CD4-positive, alpha-beta T cell treated with Interleukin-17A for 1 hour (primary cell): ENCODE results near the gene IFT80.
"Not testable (repeated sequence)": the region's sequence is repeated elsewhere in the genome, so short reads cannot be mapped to it uniquely, and the experiment has no call there.

Experiments
- DNase-seq: peaks from one replicate; pipeline ENCODE4 v3.0.0-alpha.2; 2020

Gene IFT80

DNA sequence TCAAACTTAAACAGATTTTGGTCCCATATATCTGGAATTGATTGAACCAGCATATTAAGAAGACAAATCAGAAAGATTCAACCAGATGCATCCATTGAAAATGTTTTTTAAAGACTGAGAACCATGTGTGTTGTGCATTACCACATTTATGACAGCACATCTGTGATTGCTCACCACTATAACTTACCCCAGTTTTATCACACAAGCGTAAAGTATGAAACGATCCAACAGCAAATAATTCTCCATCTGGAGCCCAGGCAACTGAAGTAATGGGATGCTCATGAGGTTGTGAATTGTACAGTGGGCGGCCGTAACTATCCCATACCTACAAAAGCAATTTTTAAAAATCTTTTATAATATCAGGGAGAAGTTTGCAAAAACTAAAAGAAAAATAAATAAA lies 43.2 kb downstream of the IFT80 start:
- no peak for DNase-seq

DNA sequence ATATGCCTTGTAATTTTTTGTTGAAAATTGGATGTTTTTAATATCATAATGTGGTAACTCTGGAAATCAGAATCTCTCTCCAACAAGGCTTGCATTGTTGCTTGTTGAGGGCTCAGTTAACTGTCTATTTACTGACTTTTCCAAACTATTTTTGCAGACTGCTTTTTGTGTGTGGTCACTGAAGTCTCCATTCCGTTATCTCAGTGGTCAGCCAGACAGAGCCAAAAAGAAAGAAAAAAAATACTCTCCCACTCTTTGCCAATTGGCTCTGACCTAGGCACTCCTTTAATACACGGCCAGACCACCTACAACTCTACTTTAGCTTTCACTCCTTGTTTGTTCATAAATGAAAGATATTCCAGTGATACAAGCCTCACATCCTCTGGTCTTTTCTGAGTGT lies 52.5 kb downstream of the IFT80 start:
- no peak for DNase-seq

DNA sequence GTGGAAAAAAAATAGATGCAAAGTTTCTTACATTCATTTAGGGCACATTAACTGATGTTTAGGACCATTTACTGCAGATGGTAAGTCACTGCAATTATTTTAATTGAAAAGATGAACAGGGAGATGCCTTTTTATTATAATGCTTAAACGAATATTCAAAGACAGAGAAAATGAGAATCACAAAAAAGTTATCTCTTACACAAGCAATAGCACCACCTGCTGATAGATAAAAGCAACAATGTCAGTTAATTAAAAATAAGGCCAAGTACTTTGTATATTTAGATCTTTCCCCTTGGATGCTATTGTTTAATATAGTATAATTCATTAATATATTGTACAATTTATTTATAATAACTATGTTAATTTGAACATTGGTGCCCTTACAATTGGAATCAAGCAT lies 55.9 kb downstream of the IFT80 start:
- peak; percentile 22 for DNase-seq

DNA sequence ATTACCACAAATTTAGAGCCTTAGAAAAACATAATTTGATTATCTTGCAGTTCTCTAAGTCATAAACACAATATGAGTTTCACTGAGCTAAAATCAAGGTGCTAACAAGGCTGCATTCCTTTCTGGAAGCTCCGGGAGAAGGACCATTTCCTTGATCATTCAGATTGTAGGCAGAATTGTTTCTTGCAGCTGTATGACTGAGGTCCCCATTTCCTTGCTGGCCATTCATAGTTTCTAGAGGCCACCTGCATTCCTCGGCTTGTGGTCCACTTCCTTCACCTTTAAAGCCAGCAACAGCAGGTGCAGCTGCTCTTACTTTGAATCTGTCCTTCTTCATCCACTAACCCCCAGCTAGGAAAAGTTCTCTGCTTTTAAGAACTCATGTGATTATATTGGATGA lies 58.7 kb downstream of the IFT80 start:
- no peak for DNase-seq

GRCh38 chr3:160331127-160331937 lies 67.7 kb downstream of the IFT80 start:
- no peak for DNase-seq

DNA sequence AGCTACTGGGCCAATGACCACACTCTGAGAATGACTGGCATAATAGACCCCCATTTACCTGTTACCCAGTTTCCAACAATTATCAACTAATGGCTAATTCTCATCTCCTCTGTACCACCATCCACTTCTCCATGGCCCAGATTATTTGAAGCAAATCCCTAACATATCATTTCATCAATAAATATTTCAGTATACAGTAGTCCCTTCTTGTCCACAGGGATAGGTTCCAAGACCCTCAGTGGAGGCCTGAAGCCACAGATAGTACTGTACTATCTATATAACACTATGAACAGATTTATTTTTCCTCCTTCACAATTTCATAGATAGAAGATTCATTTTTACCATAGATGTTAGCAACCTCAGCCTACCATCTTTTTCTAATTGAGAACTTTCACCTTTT lies 68.3 kb downstream of the IFT80 start:
- no peak for DNase-seq

- DNase-seq = no peak
Observed at GRCh38 chr3:160330109-160330508, 68.9 kb downstream of the IFT80 start.

DNA sequence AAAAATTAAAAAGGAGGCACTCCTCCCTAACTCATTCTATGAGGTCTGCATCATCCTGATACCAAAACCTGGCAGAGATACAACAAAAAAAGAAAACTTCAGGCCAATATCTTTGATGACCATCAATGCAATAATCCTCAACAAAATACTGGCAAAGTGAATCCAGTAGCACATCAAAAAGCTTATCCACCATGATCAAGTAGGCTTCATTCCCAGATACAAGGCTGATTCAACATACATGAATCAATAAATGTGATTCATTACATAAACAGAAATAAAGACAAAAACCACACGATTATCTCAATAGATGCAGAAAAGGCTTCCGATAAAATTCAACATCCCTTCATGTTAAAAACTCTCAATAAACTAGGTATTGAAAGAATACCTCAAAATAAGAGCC lies 72.7 kb downstream of the IFT80 start:
- not testable (repeated sequence) for DNase-seq

GRCh38 chr3:160321821-160322220 lies 77.2 kb downstream of the IFT80 start:
- DNase-seq = not testable (repeated sequence)

DNA sequence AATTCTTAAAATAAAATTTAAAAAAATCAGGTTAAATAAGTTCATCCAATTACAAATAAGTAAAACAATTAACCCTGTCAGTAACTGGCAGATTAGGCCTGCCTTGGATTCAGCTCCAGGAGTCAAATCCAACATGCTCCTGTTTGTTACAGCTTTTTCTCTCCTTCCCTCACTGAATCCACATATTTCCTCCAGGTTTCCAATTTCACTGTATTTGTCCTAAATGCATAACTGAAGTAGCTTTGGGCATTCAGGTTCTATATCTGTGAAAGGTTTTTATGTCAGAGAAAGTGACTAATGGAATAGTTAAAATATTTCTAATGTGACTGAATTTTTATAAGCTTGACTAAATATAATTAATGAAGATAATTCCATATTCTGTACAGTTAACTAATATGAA lies 79.7 kb downstream of the IFT80 start:
- DNase-seq = no peak

DNA sequence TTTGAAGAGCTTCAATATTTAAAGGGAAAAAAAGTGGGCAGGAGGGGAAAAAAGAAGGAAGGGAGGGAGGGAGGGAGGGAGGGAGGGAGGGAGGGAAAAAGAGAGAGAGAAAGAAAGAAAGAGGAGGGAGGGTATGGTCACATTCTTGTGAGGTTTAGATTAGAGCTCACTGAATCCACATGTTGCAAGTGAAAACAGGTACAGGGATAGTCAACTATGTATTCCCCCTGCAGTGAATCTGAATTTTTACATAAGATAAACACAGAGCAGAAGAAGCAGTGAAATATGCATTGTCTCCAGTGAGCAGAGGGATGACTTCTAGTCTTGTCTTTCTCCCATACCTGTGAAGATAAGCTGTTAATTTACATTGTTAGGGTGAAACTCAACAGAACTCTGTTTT lies 84.0 kb downstream of the IFT80 start:
- DNase-seq = no peak

DNA sequence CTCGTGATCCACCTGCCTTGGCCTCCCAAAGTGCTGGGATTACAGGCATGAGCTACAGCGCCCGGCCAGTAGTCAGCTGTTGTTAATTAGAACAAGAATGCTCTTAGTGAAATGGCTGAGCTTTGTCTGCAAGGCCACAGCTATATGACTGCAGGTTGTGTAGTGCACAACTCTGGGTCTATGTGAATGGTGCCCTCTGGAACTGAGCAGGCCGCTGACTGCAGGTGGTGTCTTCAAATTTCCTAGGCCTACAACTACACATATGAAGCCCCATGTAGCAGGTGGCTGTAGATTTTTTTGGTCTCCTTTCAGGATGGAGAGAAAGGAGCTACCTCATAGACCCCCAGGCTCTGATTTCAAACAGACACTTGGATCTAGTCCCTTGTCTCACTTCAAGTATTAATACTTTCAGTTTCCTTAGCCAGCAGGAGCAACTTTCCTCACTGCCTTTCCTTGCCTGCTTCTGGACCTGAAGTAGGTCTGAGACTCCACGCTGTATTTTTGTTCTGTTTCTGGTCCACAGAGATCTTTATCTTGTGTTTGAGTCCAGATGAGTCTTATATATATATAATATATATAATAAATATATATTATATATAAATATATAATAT lies 86.9 kb downstream of the IFT80 start:
- DNase-seq = no peak

DNA sequence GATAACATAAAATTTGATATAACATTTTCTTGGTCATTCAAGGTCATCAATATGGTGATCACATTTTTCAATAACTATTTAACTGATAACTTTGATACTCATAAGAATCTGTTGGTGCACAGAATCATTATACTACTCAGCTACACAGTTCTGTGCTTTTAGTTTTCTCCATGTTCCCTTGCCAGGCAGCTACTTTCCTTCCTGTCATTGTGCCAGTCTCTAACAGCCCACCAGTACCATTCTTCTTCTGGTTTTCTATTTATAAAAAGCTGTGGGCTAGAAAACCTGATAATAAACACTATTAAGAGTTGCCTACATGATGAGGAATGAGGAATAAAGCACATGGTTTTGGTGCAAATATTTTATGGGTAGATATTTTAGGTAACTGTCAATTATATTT lies 96.2 kb downstream of the IFT80 start:
- DNase-seq = no peak

- no peak for DNase-seq
Observed at GRCh38 chr3:160296591-160296990, 102.4 kb downstream of the IFT80 start.

GRCh38 chr3:160291909-160292299 lies 107.1 kb downstream of the IFT80 start:
- no peak for DNase-seq

- no peak for DNase-seq
Observed at GRCh38 chr3:160291290-160291908, 107.6 kb downstream of the IFT80 start.

DNA sequence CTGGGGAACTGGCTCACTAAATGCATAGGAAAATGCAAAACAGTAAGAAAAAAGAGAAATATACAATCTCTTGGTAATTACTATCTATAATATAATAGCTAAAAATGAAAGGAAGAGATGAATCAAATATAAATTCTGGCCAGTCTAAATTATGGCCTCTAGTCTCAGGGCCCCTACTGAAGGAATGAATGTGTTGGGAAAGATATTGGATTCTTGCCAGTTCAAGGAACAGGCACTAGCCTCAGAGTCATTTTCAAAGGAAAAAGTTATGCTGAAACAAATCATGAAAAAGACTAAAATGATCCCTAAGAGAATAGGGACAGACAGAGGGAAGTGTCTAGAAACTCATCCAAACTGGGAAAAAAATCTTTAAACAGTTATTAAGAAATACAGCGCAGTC lies 111.4 kb downstream of the IFT80 start:
- DNase-seq = no peak

DNA sequence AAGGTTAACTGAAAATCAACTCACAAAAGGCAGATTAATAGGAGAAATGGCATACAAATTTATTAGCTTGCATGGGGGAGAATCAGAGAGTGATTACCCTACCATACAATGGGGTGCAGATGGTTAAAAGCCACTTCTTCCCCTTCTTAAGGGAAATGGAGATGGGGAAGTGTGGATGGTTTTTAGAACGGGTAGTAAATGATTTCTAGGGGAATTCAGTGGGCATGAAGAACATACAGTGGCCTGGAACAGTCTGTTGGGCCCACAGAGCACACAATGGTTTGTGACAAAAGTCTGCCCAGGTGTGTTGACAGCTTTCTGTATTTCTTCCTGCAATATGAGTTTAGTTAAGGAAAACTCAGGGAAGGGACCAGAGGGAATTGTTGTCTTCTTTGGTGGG lies 112.8 kb downstream of the IFT80 start:
- DNase-seq = no peak

GRCh38 chr3:160280836-160281235 lies 118.2 kb downstream of the IFT80 start:
- DNase-seq = no peak

GRCh38 chr3:160279657-160280056 lies 119.4 kb downstream of the IFT80 start:
- no peak for DNase-seq

DNA sequence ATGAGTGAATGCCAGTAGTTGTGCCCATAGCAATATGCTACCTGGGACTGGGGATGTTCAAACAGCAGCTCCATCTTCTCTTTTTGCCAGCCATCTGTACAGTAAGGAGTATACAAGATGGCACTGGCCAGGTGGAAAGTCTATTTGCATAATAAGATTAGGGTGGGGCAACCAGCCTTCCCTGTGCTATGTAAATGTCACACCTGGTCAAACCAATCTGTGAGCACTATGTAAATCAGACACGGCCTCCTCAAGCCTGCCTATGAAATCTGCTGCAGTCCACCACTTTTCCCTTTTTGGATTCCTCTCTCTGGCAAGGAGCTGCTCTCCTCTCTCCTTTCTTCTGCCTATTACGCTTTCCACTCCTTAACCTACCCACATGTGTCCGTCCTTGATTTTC lies 120.8 kb downstream of the IFT80 start:
- DNase-seq = no peak

DNA sequence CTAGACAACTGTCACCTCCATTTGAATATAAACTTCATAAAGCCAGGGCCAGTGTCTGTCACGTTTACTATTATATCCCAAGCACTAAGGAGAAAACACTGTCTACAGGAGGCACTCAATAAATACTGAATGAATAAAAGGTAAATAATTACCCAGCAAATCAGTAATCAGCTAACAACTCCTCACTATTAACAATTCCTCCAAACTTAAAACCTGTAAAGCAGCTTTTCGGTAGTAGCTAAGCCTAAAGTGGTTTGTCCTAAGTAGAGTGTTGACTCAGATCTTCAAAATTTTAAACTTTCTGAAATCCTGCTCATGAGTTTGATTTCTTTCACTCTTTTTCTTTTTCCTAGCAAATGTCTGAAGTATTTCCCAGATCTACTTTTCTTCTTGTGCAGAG lies 133.9 kb downstream of the IFT80 start:
- no peak for DNase-seq

DNA sequence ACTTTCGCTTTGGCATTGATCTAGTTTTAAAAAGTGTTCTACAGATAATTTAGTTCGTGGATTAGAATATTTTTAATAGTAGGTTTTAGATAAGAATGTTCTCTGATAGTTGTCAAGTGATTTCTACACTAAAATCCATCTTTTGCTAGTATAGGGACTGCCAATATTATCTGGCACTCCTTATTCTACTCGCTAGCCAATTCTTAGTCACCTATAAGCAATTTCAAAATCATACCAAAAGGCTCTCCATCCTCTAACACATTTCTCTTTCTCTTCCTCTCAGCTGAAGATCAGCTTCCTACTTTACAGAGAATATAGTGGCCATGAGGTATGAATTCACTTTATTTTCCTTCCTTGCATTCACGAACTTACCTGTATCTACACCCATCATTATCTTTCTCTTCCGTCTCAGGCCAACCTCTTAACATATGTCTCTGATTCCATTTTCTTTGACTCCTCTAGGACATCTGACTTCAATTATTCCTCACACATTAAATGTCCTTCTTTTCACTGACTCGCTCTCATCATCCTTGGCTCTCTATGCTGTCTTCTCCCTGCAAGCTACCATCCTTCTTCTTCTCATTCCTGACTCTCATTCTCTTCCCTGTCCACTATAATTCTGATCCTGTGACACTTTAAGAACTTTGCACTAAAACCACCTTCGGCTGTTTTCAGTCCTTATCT lies 138.3 kb downstream of the IFT80 start:
- DNase-seq = no peak

GRCh38 chr3:160259589-160259988 lies 139.4 kb downstream of the IFT80 start:
- DNase-seq = no peak
